Glutamatergic neuron (in vitro differentiated cells): Measurements from ENCODE around the gene TBPL1. TPM values are rescaled to one million over a fixed set of nuclear protein-coding genes. Genes with fewer than 3 reads are reported as not detected.

ENCODE experiments used
- DNase-seq: peaks from one replicate; pipeline ENCODE4 v3.0.0; 2022
- H3K27ac Mint-ChIP-seq: one replicate; pipeline ENCODE4 v1.8.0; 2020; ENCODE audit warnings: mild to moderate bottlenecking, mixed read lengths, inconsistent platforms; ENCODE audit not compliant: unreplicated experiment
- H3K27me3 Mint-ChIP-seq: one replicate; pipeline ENCODE4 v1.8.0; 2020; ENCODE audit warnings: mild to moderate bottlenecking, moderate library complexity, mixed read lengths, inconsistent platforms; ENCODE audit not compliant: unreplicated experiment
- H3K36me3 Mint-ChIP-seq: one replicate; pipeline ENCODE4 v1.8.0; 2020; ENCODE audit warnings: mild to moderate bottlenecking, mixed read lengths, inconsistent platforms; ENCODE audit not compliant: unreplicated experiment
- H3K4me1 Mint-ChIP-seq: one replicate; pipeline ENCODE4 v1.8.0; 2020; ENCODE audit warnings: mild to moderate bottlenecking, low read depth, mixed read lengths, inconsistent platforms; ENCODE audit not compliant: unreplicated experiment
- H3K4me3 Mint-ChIP-seq: one replicate; pipeline ENCODE4 v1.8.0; 2020; ENCODE audit warnings: mild to moderate bottlenecking, mixed read lengths, inconsistent platforms; ENCODE audit not compliant: unreplicated experiment
- H3K9me3 Mint-ChIP-seq: one replicate; pipeline ENCODE4 v1.8.0; 2020; ENCODE audit warnings: mild to moderate bottlenecking, moderate library complexity, mixed read lengths, inconsistent platforms; ENCODE audit not compliant: unreplicated experiment
- total RNA-seq: library from RNA; stranded (reverse); fragmentation: NEBNext Ultra II Directional; extraction: Animal tissue kit (Norgen Biotek cat#: 25700); gene quantifications from one replicate; pipeline ENCODE4 v1.2.1, GENCODE V29; 2021; ENCODE audit not compliant: unreplicated experiment
- TF ChIP-seq, protein P1 (sequence below): fragments of 200-600 bp; sonication (generic); IDR thresholded peaks from one replicate; pipeline ENCODE4 v1.5.0; 2021; ENCODE audit not compliant: partially characterized antibody, unreplicated experiment

The TBPL1 gene
- total RNA-seq, 1 donor from 2014 or later = 156 TPM

GRCh38 chr6:133992992-133993680 is 40.1 kb downstream of the TBPL1 start:
- DNase-seq = no peak
- Mint-ChIP-seq H3K4me1 (no peaks in the 10 kb centered on the region), H3K36me3 (no peaks in the 10 kb centered on the region), H3K27ac (no peak overlapping the region), H3K4me3 (no peak overlapping the region), H3K9me3 (no peaks in the 10 kb centered on the region), H3K27me3 (no peaks in the 10 kb centered on the region)
- TF ChIP-seq, protein P1, sequence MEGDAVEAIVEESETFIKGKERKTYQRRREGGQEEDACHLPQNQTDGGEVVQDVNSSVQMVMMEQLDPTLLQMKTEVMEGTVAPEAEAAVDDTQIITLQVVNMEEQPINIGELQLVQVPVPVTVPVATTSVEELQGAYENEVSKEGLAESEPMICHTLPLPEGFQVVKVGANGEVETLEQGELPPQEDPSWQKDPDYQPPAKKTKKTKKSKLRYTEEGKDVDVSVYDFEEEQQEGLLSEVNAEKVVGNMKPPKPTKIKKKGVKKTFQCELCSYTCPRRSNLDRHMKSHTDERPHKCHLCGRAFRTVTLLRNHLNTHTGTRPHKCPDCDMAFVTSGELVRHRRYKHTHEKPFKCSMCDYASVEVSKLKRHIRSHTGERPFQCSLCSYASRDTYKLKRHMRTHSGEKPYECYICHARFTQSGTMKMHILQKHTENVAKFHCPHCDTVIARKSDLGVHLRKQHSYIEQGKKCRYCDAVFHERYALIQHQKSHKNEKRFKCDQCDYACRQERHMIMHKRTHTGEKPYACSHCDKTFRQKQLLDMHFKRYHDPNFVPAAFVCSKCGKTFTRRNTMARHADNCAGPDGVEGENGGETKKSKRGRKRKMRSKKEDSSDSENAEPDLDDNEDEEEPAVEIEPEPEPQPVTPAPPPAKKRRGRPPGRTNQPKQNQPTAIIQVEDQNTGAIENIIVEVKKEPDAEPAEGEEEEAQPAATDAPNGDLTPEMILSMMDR = no peak

DNA sequence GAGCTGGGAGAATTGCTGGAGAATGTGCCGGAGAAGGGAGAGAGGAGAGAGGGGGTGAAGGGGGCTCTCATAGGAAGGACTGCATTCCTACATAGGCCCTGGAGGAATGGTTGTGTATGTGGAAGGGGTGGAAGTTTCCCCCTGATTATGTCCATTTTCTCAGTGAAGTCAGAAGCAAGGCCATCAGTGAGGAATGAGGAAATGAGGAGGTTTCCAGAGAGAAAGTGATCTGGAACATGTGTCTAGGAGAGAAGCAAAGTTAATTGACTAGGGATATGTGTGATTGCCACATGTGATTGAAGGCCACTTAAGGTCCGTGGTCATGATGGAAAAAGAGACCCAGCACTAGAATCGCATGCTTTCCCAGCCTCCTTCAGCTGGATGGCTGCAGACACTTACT is 42.3 kb downstream of the TBPL1 start:
- Mint-ChIP-seq H3K4me1 (no peaks in the 10 kb centered on the region), H3K4me3 (no peak overlapping the region), H3K9me3 (no peaks in the 10 kb centered on the region), H3K27ac (no peak overlapping the region), H3K27me3 (no peaks in the 10 kb centered on the region), H3K36me3 (no peaks in the 10 kb centered on the region)
- TF ChIP-seq, protein P1 = no peak
- DNase-seq = no peak

GRCh38 chr6:133995758-133996157 is 42.7 kb downstream of the TBPL1 start:
- peaks cover under 1% of the 10 kb centered on the region for H3K27me3 Mint-ChIP-seq
- no peaks in the 10 kb centered on the region for H3K9me3 Mint-ChIP-seq
- H3K4me1 Mint-ChIP-seq = no peaks in the 10 kb centered on the region
- H3K27ac Mint-ChIP-seq = no peak overlapping the region
- no peak for DNase-seq
- TF ChIP-seq, protein P1 = no peak
- H3K36me3 Mint-ChIP-seq = no peaks in the 10 kb centered on the region
- H3K4me3 Mint-ChIP-seq = no peak overlapping the region

DNA sequence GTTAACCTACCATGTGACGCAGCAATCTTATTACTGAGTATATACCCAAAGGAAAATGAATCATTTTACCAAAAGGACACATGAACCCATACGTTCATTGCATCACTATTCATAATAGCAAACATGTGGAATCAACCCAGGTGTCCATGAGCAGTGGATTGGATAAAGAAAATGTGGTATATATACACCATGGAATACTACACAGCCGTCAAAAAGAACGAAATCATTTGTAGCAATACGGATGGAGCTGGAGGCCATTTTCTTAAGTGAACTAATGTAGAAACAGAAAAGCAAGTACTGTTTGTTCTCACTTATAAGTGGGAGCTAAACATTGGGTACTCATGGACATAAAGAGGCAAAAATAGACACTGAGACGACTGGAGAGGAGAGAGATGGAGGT is 44.2 kb downstream of the TBPL1 start:
- Mint-ChIP-seq H3K27ac (no peak overlapping the region), H3K4me3 (no peak overlapping the region), H3K36me3 (no peaks in the 10 kb centered on the region), H3K4me1 (no peaks in the 10 kb centered on the region), H3K27me3 (peaks cover 2% of the 10 kb centered on the region), H3K9me3 (no peaks in the 10 kb centered on the region)
- TF ChIP-seq, protein P1 = no peak
- no peak for DNase-seq

DNA sequence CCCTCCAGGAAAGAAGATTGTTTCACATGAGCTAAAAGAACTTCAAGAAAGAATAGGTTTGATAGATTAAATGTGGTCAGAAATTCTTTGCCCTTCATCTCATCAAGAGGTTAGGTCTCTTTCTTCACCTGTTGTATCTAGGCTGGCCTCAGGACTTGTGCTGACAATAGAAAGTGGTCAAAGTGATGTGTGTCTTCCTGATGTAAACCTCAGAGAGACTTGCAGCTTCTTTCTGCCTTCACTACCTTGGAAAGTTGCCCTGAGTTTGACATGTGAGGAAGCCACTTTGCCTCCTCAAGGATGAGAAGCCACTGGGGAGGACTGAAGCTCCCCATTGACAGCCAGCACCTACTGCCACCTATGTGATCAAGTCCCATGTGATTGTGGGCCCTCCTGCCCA is 46.3 kb downstream of the TBPL1 start:
- no peaks in the 10 kb centered on the region for H3K9me3 Mint-ChIP-seq
- TF ChIP-seq, protein P1 = no peak
- DNase-seq = no peak
- peaks cover 3% of the 10 kb centered on the region for H3K4me1 Mint-ChIP-seq
- H3K27me3 Mint-ChIP-seq = peaks cover 2% of the 10 kb centered on the region
- no peak overlapping the region for H3K4me3 Mint-ChIP-seq
- H3K27ac Mint-ChIP-seq = no peak overlapping the region
- H3K36me3 Mint-ChIP-seq = no peaks in the 10 kb centered on the region
